IPS-18a (cell line): Measurements from ENCODE around the gene NEURL3.

Source experiments
- H3K27ac ChIP-seq: one replicate; pipeline ENCODE4 v1.5.1; 2013; ENCODE audit warnings: low read length
- H3K27me3 ChIP-seq: one replicate; pipeline ENCODE4 v1.6.1; 2013; ENCODE audit warnings: mild to moderate bottlenecking, low read length; ENCODE audit not compliant: control insufficient read depth, insufficient read depth
- H3K36me3 ChIP-seq: one replicate; pipeline ENCODE4 v1.6.1; 2013; ENCODE audit warnings: low read depth, low read length; ENCODE audit not compliant: control insufficient read depth
- H3K4me1 ChIP-seq: one replicate; pipeline ENCODE4 v1.6.1; 2013; ENCODE audit warnings: low read depth, low read length; ENCODE audit not compliant: control insufficient read depth
- H3K4me3 ChIP-seq: one replicate; pipeline ENCODE4 v1.5.1; 2013; ENCODE audit warnings: low read length
- H3K9ac ChIP-seq: one replicate; pipeline ENCODE4 v1.6.1; 2013; ENCODE audit warnings: mild to moderate bottlenecking, low read length, moderate library complexity
- H3K9me3 ChIP-seq: one replicate; pipeline ENCODE4 v1.6.1; 2013; ENCODE audit warnings: low read depth, low read length; ENCODE audit not compliant: control insufficient read depth

The NEURL3 gene

DNA sequence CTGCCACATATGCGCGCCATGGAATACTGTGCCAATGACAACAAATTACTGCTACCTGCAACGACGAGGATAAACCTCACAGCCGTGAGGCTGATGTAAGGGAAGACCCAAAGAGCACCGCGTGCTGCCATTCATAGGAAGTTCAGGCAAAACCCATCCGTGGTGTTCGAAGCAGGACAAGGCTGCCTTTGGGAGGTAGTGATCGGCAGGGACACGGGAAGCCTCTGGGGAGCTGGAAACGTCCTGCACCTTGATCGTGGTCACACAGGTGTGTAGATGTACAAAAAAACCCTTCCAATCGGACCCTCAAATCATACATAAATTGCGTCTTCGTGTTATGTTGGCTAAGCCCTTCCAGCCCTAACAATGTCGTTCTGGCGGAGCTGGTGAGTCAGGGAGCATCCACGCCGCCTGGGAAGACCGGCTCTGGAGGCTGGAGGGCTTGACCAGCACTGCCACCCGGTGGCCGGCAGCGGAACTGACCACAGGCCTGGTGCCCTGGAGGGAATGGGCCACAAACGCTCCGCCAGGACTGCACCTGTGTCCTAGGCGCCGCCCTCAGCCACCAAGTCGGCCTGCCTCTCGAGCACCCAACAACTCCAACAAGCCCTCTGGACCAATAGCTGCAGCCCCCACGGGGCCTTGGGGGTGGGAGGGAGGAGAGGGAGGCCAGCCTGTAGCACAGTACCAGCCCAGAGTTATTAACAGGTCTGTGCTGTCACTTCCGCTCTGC, 4.1 kb upstream of the NEURL3 start:
- no peaks in the 10 kb centered on the region for H3K36me3 ChIP-seq
- peaks cover 12% of the 10 kb centered on the region for H3K27me3 ChIP-seq
- no peak overlapping the region for H3K9ac ChIP-seq
- H3K4me1 ChIP-seq: no peaks in the 10 kb centered on the region
- H3K9me3 ChIP-seq: no peaks in the 10 kb centered on the region
- H3K27ac ChIP-seq: no peak overlapping the region
- peak overlapping the region; percentile 37 for H3K4me3 ChIP-seq

DNA sequence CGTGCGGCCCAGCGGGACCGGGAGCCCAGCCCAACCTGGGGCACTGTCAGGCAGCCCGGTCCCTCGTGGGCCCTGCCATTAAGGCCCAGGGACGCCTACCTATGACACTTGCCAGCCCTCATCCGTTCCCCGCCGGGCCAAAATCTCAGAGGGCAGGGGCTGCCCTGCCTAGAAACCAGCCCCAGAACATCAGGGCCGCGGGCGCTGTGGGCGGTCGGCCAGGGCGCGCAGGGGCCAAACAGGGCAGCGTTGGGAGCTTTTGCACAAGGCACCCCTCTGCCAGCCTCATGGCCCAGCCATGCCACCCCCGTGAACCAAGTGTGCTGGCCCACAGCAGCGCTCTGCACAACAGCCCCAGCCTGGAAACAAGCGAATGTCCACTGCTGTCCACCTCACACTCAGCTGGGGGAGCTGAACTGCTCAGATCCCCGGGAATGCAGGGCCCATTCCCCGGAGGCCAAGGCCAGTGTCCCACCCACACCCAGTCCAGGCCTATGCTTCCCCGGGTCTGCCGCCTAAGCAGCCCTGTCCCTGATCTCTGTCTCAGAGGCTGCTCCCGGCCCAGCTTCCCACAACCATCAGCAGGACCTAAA, 3.5 kb upstream of the NEURL3 start:
- Histone ChIP-seq H3K9ac (no peak overlapping the region), H3K27ac (no peak overlapping the region), H3K27me3 (peaks cover 12% of the 10 kb centered on the region), H3K9me3 (no peaks in the 10 kb centered on the region), H3K4me1 (no peaks in the 10 kb centered on the region), H3K36me3 (no peaks in the 10 kb centered on the region), H3K4me3 (peak overlapping the region; percentile 14)

DNA sequence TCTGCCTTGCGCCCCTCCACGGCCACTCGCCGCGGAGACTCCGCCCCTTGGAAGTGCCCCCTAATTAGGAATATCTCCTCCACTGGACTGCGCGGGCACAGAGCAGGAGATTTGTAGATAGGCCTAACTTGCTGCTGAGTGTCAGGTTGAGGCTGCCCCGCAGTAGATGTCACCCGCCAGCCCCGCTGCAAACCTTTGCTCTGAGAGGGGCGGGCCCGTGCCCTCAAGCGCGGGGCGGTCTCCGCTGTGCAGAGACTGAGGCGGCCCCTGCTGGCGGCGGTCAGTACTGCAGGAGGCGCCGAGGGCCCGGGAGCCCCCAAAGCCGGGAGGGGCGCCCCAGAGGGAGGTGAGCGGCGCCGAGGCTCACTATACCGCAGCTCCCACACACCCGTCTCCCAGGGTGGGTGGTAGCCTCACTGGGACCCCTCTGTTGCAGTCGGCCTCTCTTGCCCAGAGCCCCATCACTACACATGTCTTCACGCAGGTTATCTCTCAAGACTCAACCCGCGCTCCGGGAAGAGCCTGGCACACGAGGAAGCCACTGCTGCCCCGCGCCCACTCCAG, 2.9 kb upstream of the NEURL3 start:
- Histone ChIP-seq H3K9me3 (no peaks in the 10 kb centered on the region), H3K4me1 (no peaks in the 10 kb centered on the region), H3K9ac (no peak overlapping the region), H3K36me3 (no peaks in the 10 kb centered on the region), H3K27me3 (peaks cover 12% of the 10 kb centered on the region), H3K4me3 (peak overlapping the region; percentile 14), H3K27ac (no peak overlapping the region)

DNA sequence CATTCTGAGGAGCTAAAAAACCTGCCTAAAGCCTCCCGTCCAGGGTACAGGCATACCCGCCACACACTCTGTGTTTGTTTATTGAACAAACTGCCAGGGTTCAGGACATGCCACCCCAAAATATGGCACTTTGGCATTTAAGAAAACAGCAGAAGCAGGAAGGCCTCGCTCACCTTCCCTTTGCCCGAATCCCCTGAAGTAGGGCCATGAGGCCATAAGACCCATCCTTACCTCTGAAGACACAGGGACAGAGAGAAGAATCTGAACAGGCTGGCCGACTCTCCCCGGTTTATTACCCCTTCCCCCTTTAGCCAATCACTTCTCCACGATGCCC, 1.7 kb upstream of the NEURL3 start:
- Histone ChIP-seq H3K4me3 (no peak overlapping the region), H3K27me3 (peaks cover 12% of the 10 kb centered on the region), H3K36me3 (no peaks in the 10 kb centered on the region), H3K9ac (no peak overlapping the region), H3K4me1 (no peaks in the 10 kb centered on the region), H3K9me3 (no peaks in the 10 kb centered on the region), H3K27ac (no peak overlapping the region)

DNA sequence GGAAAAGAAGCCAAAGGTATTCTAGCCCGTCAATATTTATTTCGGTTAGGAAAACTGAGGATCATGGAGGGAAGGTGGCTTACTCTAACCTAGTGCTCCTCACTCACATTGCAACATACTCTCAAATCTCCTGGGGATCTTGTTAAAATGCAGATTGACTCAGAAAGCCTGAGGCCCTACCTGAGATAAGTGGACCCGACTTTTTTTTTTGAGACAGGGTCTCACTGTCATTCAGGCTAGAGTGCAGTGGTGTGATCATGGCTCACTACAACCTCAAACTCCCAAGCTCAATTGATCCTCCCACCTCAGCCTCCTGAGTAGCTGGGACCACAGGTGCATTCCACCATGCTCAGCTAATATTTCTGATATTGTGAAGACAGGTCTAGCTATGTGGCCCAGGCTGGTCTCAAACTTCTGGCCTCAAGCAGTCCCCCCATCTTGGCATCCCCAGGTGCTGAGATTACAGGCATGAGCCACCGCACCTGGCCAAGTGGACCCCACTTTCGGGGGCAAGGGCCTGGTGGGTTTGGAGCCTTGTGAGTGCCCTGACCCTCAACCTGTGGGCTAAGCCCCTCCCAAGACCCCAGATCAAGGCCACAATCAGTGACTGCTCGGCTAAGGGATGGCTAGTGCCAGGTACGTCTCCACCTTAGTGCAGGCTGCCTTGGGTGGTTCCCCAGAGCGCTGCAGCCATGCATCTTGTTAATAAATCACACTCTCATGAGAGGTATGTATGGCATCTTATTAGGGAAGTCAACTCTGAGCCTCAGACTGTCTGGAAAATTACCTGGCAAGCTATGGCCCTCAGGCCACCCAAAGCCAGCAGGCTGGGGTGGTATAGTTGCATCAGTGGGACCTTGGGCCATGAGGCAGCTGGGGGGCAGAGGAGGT, 1.1 kb upstream of the NEURL3 start:
- Histone ChIP-seq H3K9ac (no peak overlapping the region), H3K27me3 (peaks cover 12% of the 10 kb centered on the region), H3K9me3 (no peaks in the 10 kb centered on the region), H3K4me1 (no peaks in the 10 kb centered on the region), H3K36me3 (no peaks in the 10 kb centered on the region), H3K27ac (no peak overlapping the region), H3K4me3 (no peak overlapping the region)

DNA sequence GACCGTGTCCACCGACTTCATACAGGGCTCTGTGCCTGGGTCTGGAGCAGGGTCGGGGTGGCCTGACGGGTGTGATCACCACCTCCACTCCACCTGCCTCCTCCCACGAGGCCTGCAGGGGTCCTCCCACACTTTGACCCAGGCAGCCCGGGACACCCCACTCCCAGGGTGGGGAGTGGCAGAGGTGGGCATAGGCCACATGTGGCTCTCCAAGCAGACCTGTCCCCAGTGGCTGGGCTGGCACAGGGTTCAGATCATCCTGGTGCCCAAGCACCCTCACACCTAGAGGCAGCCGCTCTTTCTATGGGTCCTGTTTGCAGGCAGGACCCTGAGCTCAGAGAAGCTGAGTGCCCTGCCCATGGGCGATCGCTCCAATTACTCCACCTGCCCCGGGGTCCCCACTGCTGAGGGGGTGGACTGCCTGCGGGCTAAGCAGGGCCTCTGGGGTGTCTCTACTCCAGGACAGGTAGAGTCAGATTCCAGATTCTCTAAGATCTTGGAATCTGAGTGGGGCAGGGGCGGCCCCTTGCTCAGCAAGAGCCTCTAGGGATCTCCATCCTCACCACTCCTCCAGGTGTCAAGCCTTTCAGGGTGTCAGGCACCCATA, 1.4 kb downstream of the NEURL3 start:
- H3K36me3 ChIP-seq: no peaks in the 10 kb centered on the region
- H3K27me3 ChIP-seq: peaks cover 6% of the 10 kb centered on the region
- H3K27ac ChIP-seq: no peak overlapping the region
- H3K4me1 ChIP-seq: no peaks in the 10 kb centered on the region
- H3K9me3 ChIP-seq: no peaks in the 10 kb centered on the region
- H3K4me3 ChIP-seq: no peak overlapping the region
- no peak overlapping the region for H3K9ac ChIP-seq

GRCh38 chr2:96502891-96503636, 2.1 kb downstream of the NEURL3 start:
- no peaks in the 10 kb centered on the region for H3K9me3 ChIP-seq
- no peak overlapping the region for H3K9ac ChIP-seq
- no peak overlapping the region for H3K27ac ChIP-seq
- H3K4me1 ChIP-seq: no peaks in the 10 kb centered on the region
- H3K4me3 ChIP-seq: no peak overlapping the region
- H3K27me3 ChIP-seq: no peaks in the 10 kb centered on the region
- H3K36me3 ChIP-seq: no peaks in the 10 kb centered on the region

DNA sequence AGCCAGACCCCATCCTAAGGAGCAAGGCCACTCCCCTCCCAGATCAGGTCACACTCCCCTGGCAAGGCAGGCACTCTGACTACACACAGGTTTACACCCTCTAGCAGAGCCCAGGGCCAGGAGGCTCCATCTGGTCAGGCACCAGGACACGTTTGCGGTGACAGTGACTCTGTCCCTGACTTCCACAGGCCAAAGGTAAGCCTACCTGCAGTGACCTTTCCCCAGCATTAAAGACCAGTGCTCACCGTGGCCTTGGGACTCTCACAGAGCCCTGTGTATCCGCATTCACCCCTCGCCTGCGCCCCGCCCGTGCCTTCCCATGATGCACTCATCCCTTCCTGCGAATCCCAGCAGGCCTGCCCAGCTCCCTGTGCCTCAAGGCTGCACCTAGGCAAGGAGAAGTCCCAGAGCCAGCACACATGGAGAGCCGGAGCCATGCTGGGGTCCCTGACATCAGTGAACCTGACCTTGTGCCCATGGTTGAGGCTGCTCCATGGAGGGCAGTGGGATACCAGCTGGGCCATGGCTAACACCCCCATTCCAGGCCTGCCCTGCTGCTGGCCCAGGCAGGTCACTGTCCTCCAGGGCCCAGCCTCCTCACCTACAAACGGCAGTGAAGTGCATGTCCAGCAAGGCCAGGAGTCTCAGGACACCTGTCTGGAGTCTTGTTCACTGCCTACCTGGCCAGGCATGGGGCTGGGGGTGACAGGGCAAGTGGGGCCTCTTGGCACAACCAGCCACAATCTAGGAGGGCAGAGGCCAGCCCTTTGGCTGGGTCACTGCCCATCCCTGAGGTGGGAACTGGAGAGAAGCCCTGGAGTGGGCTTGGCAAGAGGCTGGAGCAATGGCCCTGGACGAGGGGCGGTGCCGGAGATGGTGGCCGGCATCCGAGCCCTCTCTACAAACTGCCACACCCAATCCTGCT, 3.0 kb downstream of the NEURL3 start:
- no peak overlapping the region for H3K27ac ChIP-seq
- H3K9me3 ChIP-seq: no peaks in the 10 kb centered on the region
- H3K9ac ChIP-seq: no peak overlapping the region
- H3K4me1 ChIP-seq: no peaks in the 10 kb centered on the region
- no peak overlapping the region for H3K4me3 ChIP-seq
- H3K36me3 ChIP-seq: no peaks in the 10 kb centered on the region
- H3K27me3 ChIP-seq: no peaks in the 10 kb centered on the region

DNA sequence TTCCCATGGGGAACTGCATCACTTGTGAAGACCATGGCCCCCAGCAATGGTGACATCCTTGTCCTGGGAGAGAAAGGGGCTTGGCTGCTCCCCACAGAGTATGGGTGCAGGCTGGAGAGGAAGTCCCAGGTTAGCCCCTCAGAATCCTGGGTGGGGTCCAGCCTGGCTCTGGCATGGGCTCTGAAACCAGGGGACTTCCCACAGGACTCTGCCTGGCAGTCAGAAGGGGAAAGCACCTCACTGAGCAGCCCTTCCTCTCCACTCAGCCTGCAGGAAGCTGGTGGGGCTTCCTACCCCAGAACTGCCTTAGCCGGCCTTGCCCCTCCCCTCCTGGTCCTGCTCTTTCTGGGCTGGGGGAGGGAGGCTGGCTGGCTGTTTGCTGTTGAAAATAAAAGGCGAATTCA, 3.7 kb downstream of the NEURL3 start:
- Histone ChIP-seq H3K9me3 (no peaks in the 10 kb centered on the region), H3K27ac (no peak overlapping the region), H3K4me1 (no peaks in the 10 kb centered on the region), H3K4me3 (no peak overlapping the region), H3K9ac (no peak overlapping the region), H3K36me3 (no peaks in the 10 kb centered on the region), H3K27me3 (no peaks in the 10 kb centered on the region)

- no peaks in the 10 kb centered on the region for H3K4me1 ChIP-seq
Observed at GRCh38 chr2:96500385-96501066, 4.6 kb downstream of the NEURL3 start.

More at GRCh38 chr2:96500385-96501066, 4.6 kb downstream of the NEURL3 start:
- no peak overlapping the region for H3K4me3 ChIP-seq
- no peaks in the 10 kb centered on the region for H3K36me3 ChIP-seq
- H3K9me3 ChIP-seq: no peaks in the 10 kb centered on the region
- H3K9ac ChIP-seq: no peak overlapping the region
- no peaks in the 10 kb centered on the region for H3K27me3 ChIP-seq
- H3K27ac ChIP-seq: no peak overlapping the region
